ENCODE measurements around the gene GAB1.

DNA sequence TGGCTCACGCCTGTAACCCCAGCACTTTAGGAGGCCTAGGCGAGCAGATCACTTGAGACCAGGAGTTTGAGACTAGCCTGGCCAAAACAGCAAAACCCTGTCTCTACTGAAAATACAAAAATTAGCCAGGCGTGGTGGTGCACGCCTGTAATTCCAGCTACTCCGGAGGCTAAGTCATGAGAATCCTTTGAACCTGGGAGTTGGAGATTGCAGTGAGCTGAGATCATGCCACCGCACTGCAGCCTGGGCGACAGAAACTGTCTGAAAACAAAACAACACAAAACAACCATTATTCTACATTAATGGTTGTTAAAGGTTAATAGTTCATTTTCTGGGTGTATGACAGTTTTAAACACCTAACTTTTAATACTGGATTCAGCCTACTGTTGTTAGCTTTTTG lies 175.2 kb downstream of the GAB1 start:
- TF ChIP-seq SP1 (IDR thresholded peaks at IDR 0.05; ENCODE audit: low read depth): no peak
- TF ChIP-seq, protein P1, sequence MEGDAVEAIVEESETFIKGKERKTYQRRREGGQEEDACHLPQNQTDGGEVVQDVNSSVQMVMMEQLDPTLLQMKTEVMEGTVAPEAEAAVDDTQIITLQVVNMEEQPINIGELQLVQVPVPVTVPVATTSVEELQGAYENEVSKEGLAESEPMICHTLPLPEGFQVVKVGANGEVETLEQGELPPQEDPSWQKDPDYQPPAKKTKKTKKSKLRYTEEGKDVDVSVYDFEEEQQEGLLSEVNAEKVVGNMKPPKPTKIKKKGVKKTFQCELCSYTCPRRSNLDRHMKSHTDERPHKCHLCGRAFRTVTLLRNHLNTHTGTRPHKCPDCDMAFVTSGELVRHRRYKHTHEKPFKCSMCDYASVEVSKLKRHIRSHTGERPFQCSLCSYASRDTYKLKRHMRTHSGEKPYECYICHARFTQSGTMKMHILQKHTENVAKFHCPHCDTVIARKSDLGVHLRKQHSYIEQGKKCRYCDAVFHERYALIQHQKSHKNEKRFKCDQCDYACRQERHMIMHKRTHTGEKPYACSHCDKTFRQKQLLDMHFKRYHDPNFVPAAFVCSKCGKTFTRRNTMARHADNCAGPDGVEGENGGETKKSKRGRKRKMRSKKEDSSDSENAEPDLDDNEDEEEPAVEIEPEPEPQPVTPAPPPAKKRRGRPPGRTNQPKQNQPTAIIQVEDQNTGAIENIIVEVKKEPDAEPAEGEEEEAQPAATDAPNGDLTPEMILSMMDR (IDR thresholded peaks at IDR 0.05 in 2 of 3, conservative IDR thresholded peaks at IDR 0.05 in 1 of 3; ENCODE audit: borderline replicate concordance in 1 of 3, insufficient read depth in 1 of 3, low read depth in 2 of 3, low read length in 2 of 3): no peak
- no peak for TF ChIP-seq EZH2 (IDR thresholded peaks at IDR 0.05)
- no peak for TF ChIP-seq ELF1 (IDR thresholded peaks at IDR 0.05; ENCODE audit: borderline replicate concordance, low read depth)
- TF ChIP-seq, protein P2, sequence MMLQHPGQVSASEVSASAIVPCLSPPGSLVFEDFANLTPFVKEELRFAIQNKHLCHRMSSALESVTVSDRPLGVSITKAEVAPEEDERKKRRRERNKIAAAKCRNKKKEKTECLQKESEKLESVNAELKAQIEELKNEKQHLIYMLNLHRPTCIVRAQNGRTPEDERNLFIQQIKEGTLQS (IDR thresholded peaks at IDR 0.05): no peak
- TF ChIP-seq ZNF274 (IDR thresholded peaks at IDR 0.05; ENCODE audit: low read depth, low read length): no peak

All from HCT116 (cell line).